Hepatocyte (in vitro differentiated cells): Measurements from ENCODE around the gene DOHH.

ENCODE experiments used
- EZH2 ChIP-seq: fragments of 200-600 bp; sonication (generic); IDR thresholded peaks from 2 replicates; pipeline ENCODE4 v1.6.1; 2016; ENCODE audit warnings: antibody characterized with exemption, mild to moderate bottlenecking, borderline replicate concordance
- TF ChIP-seq, protein P1 (sequence below): fragments of 200-600 bp; sonication (generic); IDR thresholded peaks from 2 replicates; pipeline ENCODE4 v1.5.1; 2016; ENCODE audit warnings: antibody characterized with exemption, mild to moderate bottlenecking; ENCODE audit not compliant: poor library complexity

DNA sequence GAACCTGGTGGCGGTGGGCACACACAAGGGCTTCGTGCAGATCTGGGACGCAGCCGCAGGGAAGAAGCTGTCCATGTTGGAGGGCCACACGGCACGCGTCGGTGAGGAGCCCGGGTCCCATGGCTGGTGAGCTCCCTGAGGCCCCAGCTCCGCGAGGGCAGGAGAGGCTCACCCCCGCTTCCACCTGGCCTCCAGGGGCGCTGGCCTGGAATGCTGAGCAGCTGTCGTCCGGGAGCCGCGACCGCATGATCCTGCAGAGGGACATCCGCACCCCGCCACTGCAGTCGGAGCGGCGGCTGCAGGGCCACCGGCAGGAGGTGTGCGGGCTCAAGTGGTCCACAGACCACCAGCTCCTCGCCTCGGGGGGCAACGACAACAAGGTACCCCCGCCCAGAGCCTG lies 31.2 kb upstream of the DOHH start:
- TF ChIP-seq, protein P1, sequence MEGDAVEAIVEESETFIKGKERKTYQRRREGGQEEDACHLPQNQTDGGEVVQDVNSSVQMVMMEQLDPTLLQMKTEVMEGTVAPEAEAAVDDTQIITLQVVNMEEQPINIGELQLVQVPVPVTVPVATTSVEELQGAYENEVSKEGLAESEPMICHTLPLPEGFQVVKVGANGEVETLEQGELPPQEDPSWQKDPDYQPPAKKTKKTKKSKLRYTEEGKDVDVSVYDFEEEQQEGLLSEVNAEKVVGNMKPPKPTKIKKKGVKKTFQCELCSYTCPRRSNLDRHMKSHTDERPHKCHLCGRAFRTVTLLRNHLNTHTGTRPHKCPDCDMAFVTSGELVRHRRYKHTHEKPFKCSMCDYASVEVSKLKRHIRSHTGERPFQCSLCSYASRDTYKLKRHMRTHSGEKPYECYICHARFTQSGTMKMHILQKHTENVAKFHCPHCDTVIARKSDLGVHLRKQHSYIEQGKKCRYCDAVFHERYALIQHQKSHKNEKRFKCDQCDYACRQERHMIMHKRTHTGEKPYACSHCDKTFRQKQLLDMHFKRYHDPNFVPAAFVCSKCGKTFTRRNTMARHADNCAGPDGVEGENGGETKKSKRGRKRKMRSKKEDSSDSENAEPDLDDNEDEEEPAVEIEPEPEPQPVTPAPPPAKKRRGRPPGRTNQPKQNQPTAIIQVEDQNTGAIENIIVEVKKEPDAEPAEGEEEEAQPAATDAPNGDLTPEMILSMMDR: no peak
- no peak for TF ChIP-seq EZH2
